Measurements from ENCODE around the gene B4GALNT4.
A peak's percentile ranks its signal among the peaks of the same experiment; 100 is the strongest.
"Not testable (repeated sequence)": the region's sequence is repeated elsewhere in the genome, so short reads cannot be mapped to it uniquely, and the experiment has no call there.

B4GALNT4 gene

GRCh38 chr11:335779-336658 lies 33.3 kb upstream of the B4GALNT4 start:
- H3K9ac ChIP-seq (ENCODE audit: low read length in 5 of 5): peak overlapping the region in 3 of 5 donors; percentile 28 to 39 (median 33)
- H3K36me3 ChIP-seq (ENCODE audit: control insufficient read depth in 5 of 5, insufficient read depth in 5 of 5, low read length in 5 of 5): no peaks in the 10 kb centered on the region
- no peaks in the 10 kb centered on the region for H3K9me3 ChIP-seq (ENCODE audit: control insufficient read depth in 5 of 5, low read length in 5 of 5)
- peak overlapping the region; percentile 52 for H3K27ac ChIP-seq (ENCODE audit: low read depth, low read length)
- no peak overlapping the region for H3K4me3 ChIP-seq (ENCODE audit: low read depth in 1 of 5, low read length in 5 of 5)
- H3K27me3 ChIP-seq (ENCODE audit: control insufficient read depth in 5 of 5, insufficient read depth in 4 of 5, low read length in 5 of 5): no peaks in the 10 kb centered on the region
- H3K4me1 ChIP-seq (ENCODE audit: control insufficient read depth in 5 of 5, insufficient read depth in 5 of 5, low read length in 5 of 5): peaks cover 7 to 23% (median 17%) of the 10 kb centered on the region in 5 donors

- Histone ChIP-seq H3K36me3 (ENCODE audit: control insufficient read depth in 5 of 5, insufficient read depth in 5 of 5, low read length in 5 of 5) (no peaks in the 10 kb centered on the region), H3K4me3 (ENCODE audit: low read depth in 1 of 5, low read length in 5 of 5) (no peak overlapping the region), H3K4me1 (ENCODE audit: control insufficient read depth in 5 of 5, insufficient read depth in 5 of 5, low read length in 5 of 5) (peaks cover 7 to 23% (median 17%) of the 10 kb centered on the region in 5 donors), H3K27me3 (ENCODE audit: control insufficient read depth in 5 of 5, insufficient read depth in 4 of 5, low read length in 5 of 5) (no peaks in the 10 kb centered on the region), H3K9me3 (ENCODE audit: control insufficient read depth in 5 of 5, low read length in 5 of 5) (no peaks in the 10 kb centered on the region), H3K9ac (ENCODE audit: low read length in 5 of 5) (no peak overlapping the region), H3K27ac (ENCODE audit: low read depth, low read length) (peak overlapping the region; percentile 52)
Observed at GRCh38 chr11:336659-337198, 32.6 kb upstream of the B4GALNT4 start.

- Histone ChIP-seq H3K36me3 (ENCODE audit: control insufficient read depth in 5 of 5, insufficient read depth in 5 of 5, low read length in 5 of 5) (no peaks in the 10 kb centered on the region), H3K27me3 (ENCODE audit: control insufficient read depth in 5 of 5, insufficient read depth in 4 of 5, low read length in 5 of 5) (no peaks in the 10 kb centered on the region), H3K9me3 (ENCODE audit: control insufficient read depth in 5 of 5, low read length in 5 of 5) (no peaks in the 10 kb centered on the region), H3K4me3 (ENCODE audit: low read depth in 1 of 5, low read length in 5 of 5) (no peak overlapping the region), H3K9ac (ENCODE audit: low read length in 5 of 5) (no peak overlapping the region), H3K4me1 (ENCODE audit: control insufficient read depth in 5 of 5, insufficient read depth in 5 of 5, low read length in 5 of 5) (peaks cover 7 to 23% (median 17%) of the 10 kb centered on the region in 5 donors), H3K27ac (ENCODE audit: low read depth, low read length) (no peak overlapping the region)
Observed at GRCh38 chr11:337711-338110, 31.6 kb upstream of the B4GALNT4 start.

GRCh38 chr11:339963-340362 lies 29.3 kb upstream of the B4GALNT4 start:
- no peaks in the 10 kb centered on the region for H3K9me3 ChIP-seq (ENCODE audit: control insufficient read depth in 5 of 5, low read length in 5 of 5)
- no peak overlapping the region for H3K4me3 ChIP-seq (ENCODE audit: low read depth in 1 of 5, low read length in 5 of 5)
- H3K4me1 ChIP-seq (ENCODE audit: control insufficient read depth in 5 of 5, insufficient read depth in 5 of 5, low read length in 5 of 5): peaks cover 3 to 17% (median 14%) of the 10 kb centered on the region in 5 donors
- H3K36me3 ChIP-seq (ENCODE audit: control insufficient read depth in 5 of 5, insufficient read depth in 5 of 5, low read length in 5 of 5): no peaks in the 10 kb centered on the region
- H3K27ac ChIP-seq (ENCODE audit: low read depth, low read length): no peak overlapping the region
- no peaks in the 10 kb centered on the region for H3K27me3 ChIP-seq (ENCODE audit: control insufficient read depth in 5 of 5, insufficient read depth in 4 of 5, low read length in 5 of 5)
- H3K9ac ChIP-seq (ENCODE audit: low read length in 5 of 5): no peak overlapping the region

- H3K4me3 ChIP-seq (ENCODE audit: low read depth in 1 of 5, low read length in 5 of 5): no peak overlapping the region
- H3K9ac ChIP-seq (ENCODE audit: low read length in 5 of 5): no peak overlapping the region
- no peak overlapping the region for H3K27ac ChIP-seq (ENCODE audit: low read depth, low read length)
- H3K9me3 ChIP-seq (ENCODE audit: control insufficient read depth in 5 of 5, low read length in 5 of 5): no peaks in the 10 kb centered on the region
- no peaks in the 10 kb centered on the region for H3K27me3 ChIP-seq (ENCODE audit: control insufficient read depth in 5 of 5, insufficient read depth in 4 of 5, low read length in 5 of 5)
- no peaks in the 10 kb centered on the region for H3K36me3 ChIP-seq (ENCODE audit: control insufficient read depth in 5 of 5, insufficient read depth in 5 of 5, low read length in 5 of 5)
- H3K4me1 ChIP-seq (ENCODE audit: control insufficient read depth in 5 of 5, insufficient read depth in 5 of 5, low read length in 5 of 5): peaks cover 3 to 11% (median 9%) of the 10 kb centered on the region in 5 donors
Observed at GRCh38 chr11:340539-341512, 28.5 kb upstream of the B4GALNT4 start.

- Histone ChIP-seq H3K36me3 (ENCODE audit: control insufficient read depth in 5 of 5, insufficient read depth in 5 of 5, low read length in 5 of 5) (no peaks in the 10 kb centered on the region), H3K4me1 (ENCODE audit: control insufficient read depth in 5 of 5, insufficient read depth in 5 of 5, low read length in 5 of 5) (no peaks in the 10 kb centered on the region), H3K27me3 (ENCODE audit: control insufficient read depth in 5 of 5, insufficient read depth in 4 of 5, low read length in 5 of 5) (no peaks in the 10 kb centered on the region), H3K9me3 (ENCODE audit: control insufficient read depth in 5 of 5, low read length in 5 of 5) (no peaks in the 10 kb centered on the region), H3K27ac (ENCODE audit: low read depth, low read length) (no peak overlapping the region), H3K4me3 (ENCODE audit: low read depth in 1 of 5, low read length in 5 of 5) (no peak overlapping the region), H3K9ac (ENCODE audit: low read length in 5 of 5) (no peak overlapping the region)
Observed at GRCh38 chr11:342328-342727, 27.0 kb upstream of the B4GALNT4 start.

GRCh38 chr11:344836-345578 lies 24.3 kb upstream of the B4GALNT4 start:
- no peak overlapping the region for H3K9ac ChIP-seq (ENCODE audit: low read length in 5 of 5)
- no peaks in the 10 kb centered on the region for H3K9me3 ChIP-seq (ENCODE audit: control insufficient read depth in 5 of 5, low read length in 5 of 5)
- no peak overlapping the region for H3K4me3 ChIP-seq (ENCODE audit: low read depth in 1 of 5, low read length in 5 of 5)
- H3K27ac ChIP-seq (ENCODE audit: low read depth, low read length): no peak overlapping the region
- no peaks in the 10 kb centered on the region for H3K4me1 ChIP-seq (ENCODE audit: control insufficient read depth in 5 of 5, insufficient read depth in 5 of 5, low read length in 5 of 5)
- H3K27me3 ChIP-seq (ENCODE audit: control insufficient read depth in 5 of 5, insufficient read depth in 4 of 5, low read length in 5 of 5): no peaks in the 10 kb centered on the region
- no peaks in the 10 kb centered on the region for H3K36me3 ChIP-seq (ENCODE audit: control insufficient read depth in 5 of 5, insufficient read depth in 5 of 5, low read length in 5 of 5)

- no peak overlapping the region for H3K27ac ChIP-seq (ENCODE audit: low read depth, low read length)
- H3K27me3 ChIP-seq (ENCODE audit: control insufficient read depth in 5 of 5, insufficient read depth in 4 of 5, low read length in 5 of 5): no peaks in the 10 kb centered on the region
- peaks cover 0 to 10% (median 5%) of the 10 kb centered on the region in 5 donors for H3K4me1 ChIP-seq (ENCODE audit: control insufficient read depth in 5 of 5, insufficient read depth in 5 of 5, low read length in 5 of 5)
- no peaks in the 10 kb centered on the region for H3K9me3 ChIP-seq (ENCODE audit: control insufficient read depth in 5 of 5, low read length in 5 of 5)
- no peaks in the 10 kb centered on the region for H3K36me3 ChIP-seq (ENCODE audit: control insufficient read depth in 5 of 5, insufficient read depth in 5 of 5, low read length in 5 of 5)
- no peak overlapping the region for H3K9ac ChIP-seq (ENCODE audit: low read length in 5 of 5)
- no peak overlapping the region for H3K4me3 ChIP-seq (ENCODE audit: low read depth in 1 of 5, low read length in 5 of 5)
Observed at GRCh38 chr11:346529-346928, 22.8 kb upstream of the B4GALNT4 start.

- not testable (repeated sequence) for H3K9me3 ChIP-seq (ENCODE audit: control insufficient read depth in 5 of 5, low read length in 5 of 5); H3K9ac ChIP-seq (ENCODE audit: low read length in 5 of 5); H3K4me3 ChIP-seq (ENCODE audit: low read depth in 1 of 5, low read length in 5 of 5); H3K27ac ChIP-seq (ENCODE audit: low read depth, low read length); H3K36me3 ChIP-seq (ENCODE audit: control insufficient read depth in 5 of 5, insufficient read depth in 5 of 5, low read length in 5 of 5); H3K27me3 ChIP-seq (ENCODE audit: control insufficient read depth in 5 of 5, insufficient read depth in 4 of 5, low read length in 5 of 5)
- peaks cover 5 to 27% (median 18%) of the 10 kb centered on the region in 5 donors for H3K4me1 ChIP-seq (ENCODE audit: control insufficient read depth in 5 of 5, insufficient read depth in 5 of 5, low read length in 5 of 5)
Observed at GRCh38 chr11:349270-349954, 19.9 kb upstream of the B4GALNT4 start.
